ENCODE data around the gene IFITM2. TPM values are rescaled to one million over a fixed set of nuclear protein-coding genes. Genes with fewer than 3 reads are reported as not detected.
"Not testable (repeated sequence)": the region's sequence is repeated elsewhere in the genome, so short reads cannot be mapped to it uniquely, and the experiment has no call there.

The IFITM2 gene
- total RNA-seq, 1 donor = 50.1 TPM

- DNase-seq (ENCODE audit: low read depth) = no peak
- no peak for TF ChIP-seq CTCF (IDR thresholded peaks at IDR 0.05; ENCODE audit: insufficient read depth, low read length)
- peak overlapping the region; percentile 84 for H3K4me3 ChIP-seq (ENCODE audit: low read depth, low read length)
These were observed 7.5 kb downstream of the IFITM2 start for GRCh38 chr11:315051-315481.

GRCh38 chr11:315516-315994 lies 7.9 kb downstream of the IFITM2 start:
- no peak for TF ChIP-seq CTCF (IDR thresholded peaks at IDR 0.05; ENCODE audit: insufficient read depth, low read length)
- no peak for DNase-seq (ENCODE audit: low read depth)

GRCh38 chr11:316031-316701 lies 8.6 kb downstream of the IFITM2 start:
- peak overlapping the region; percentile 84 for H3K4me3 ChIP-seq (ENCODE audit: low read depth, low read length)

More at GRCh38 chr11:315516-315994, 7.9 kb downstream of the IFITM2 start:
- peak overlapping the region; percentile 84 for H3K4me3 ChIP-seq (ENCODE audit: low read depth, low read length)

GRCh38 chr11:316891-317301 lies 9.3 kb downstream of the IFITM2 start:
- DNase-seq (ENCODE audit: low read depth) = no peak
- TF ChIP-seq CTCF (IDR thresholded peaks at IDR 0.05; ENCODE audit: insufficient read depth, low read length) = no peak
- H3K4me3 ChIP-seq (ENCODE audit: low read depth, low read length) = no peak overlapping the region

More at GRCh38 chr11:316031-316701, 8.6 kb downstream of the IFITM2 start:
- no peak for TF ChIP-seq CTCF (IDR thresholded peaks at IDR 0.05; ENCODE audit: insufficient read depth, low read length)
- DNase-seq (ENCODE audit: low read depth) = no peak

GRCh38 chr11:317668-318404 lies 10.2 kb downstream of the IFITM2 start:
- peak overlapping the region; percentile 52 for H3K4me3 ChIP-seq (ENCODE audit: low read depth, low read length)
- DNase-seq (ENCODE audit: low read depth) = not testable (repeated sequence)

- DNase-seq (ENCODE audit: low read depth) = not testable (repeated sequence)
- peak overlapping the region; percentile 64 for H3K4me3 ChIP-seq (ENCODE audit: low read depth, low read length)
These were observed 10.9 kb downstream of the IFITM2 start for GRCh38 chr11:318405-319120.

GRCh38 chr11:319121-319887 lies 11.7 kb downstream of the IFITM2 start:
- H3K4me3 ChIP-seq (ENCODE audit: low read depth, low read length) = peak overlapping the region; percentile 89
- TF ChIP-seq CTCF (IDR thresholded peaks at IDR 0.05; ENCODE audit: insufficient read depth, low read length) = peak; percentile 17
- not testable (repeated sequence) for DNase-seq (ENCODE audit: low read depth)

GRCh38 chr11:319888-320273 lies 12.3 kb downstream of the IFITM2 start:
- not testable (repeated sequence) for DNase-seq (ENCODE audit: low read depth)
- peak overlapping the region; percentile 91 for H3K4me3 ChIP-seq (ENCODE audit: low read depth, low read length)

All from fibroblast of the aortic adventitia (primary cell).